GM23338 (cell line): ENCODE results near the gene CYBA. TPM values are rescaled to one million over a fixed set of nuclear protein-coding genes. Genes with fewer than 3 reads are reported as not detected.

Experiments
- ATAC-seq: fragments of 200-7000 bp; cut with Tn5 transposase; 3 replicates; pipeline ENCODE4 v1.9.1; 2020
- DNase-seq: peaks from one replicate; pipeline ENCODE4 v3.0.0-alpha.2; 2015; ENCODE audit warnings: low spot score
- H2AFZ ChIP-seq: fragments of 200-600 bp; sonication (generic); 2 replicates; pipeline ENCODE4 v1.8.0; 2016; ENCODE audit warnings: antibody characterized with exemption, mild to moderate bottlenecking, moderate library complexity
- H3F3A ChIP-seq: fragments of 200-600 bp; sonication (generic); replicated peaks from 2 replicates; pipeline ENCODE4 v1.8.0; 2017; ENCODE audit warnings: antibody characterized with exemption, mixed run types, low read depth
- H3K27ac ChIP-seq: fragments of 200-600 bp; sonication (generic); 2 replicates; pipeline ENCODE4 v1.6.1; 2016; ENCODE audit warnings: low read depth
- H3K27me3 ChIP-seq: fragments of 200-600 bp; sonication (generic); 2 replicates; pipeline ENCODE4 v1.8.0; 2016; ENCODE audit warnings: mild to moderate bottlenecking, mixed run types, moderate library complexity; ENCODE audit not compliant: insufficient read depth
- H3K36me3 ChIP-seq: fragments of 200-600 bp; sonication (generic); 2 replicates; pipeline ENCODE4 v1.8.0; 2016; ENCODE audit warnings: mild to moderate bottlenecking; ENCODE audit not compliant: insufficient read depth
- H3K4me1 ChIP-seq: fragments of 200-600 bp; sonication (generic); 2 replicates; pipeline ENCODE4 v1.8.0; 2016; ENCODE audit warnings: mild to moderate bottlenecking, moderate library complexity; ENCODE audit not compliant: insufficient read depth
- H3K4me2 ChIP-seq: fragments of 200-600 bp; sonication (generic); 2 replicates; pipeline ENCODE4 v1.7.1; 2017; ENCODE audit warnings: mixed run types
- H3K4me3 ChIP-seq: fragments of 200-600 bp; sonication (generic); 2 replicates; pipeline ENCODE4 v1.6.1; 2016; ENCODE audit warnings: mixed run types
- H3K79me2 ChIP-seq: fragments of 200-600 bp; sonication (generic); replicated peaks from 2 replicates; pipeline ENCODE4 v1.8.0; 2017; ENCODE audit warnings: mild to moderate bottlenecking; ENCODE audit not compliant: insufficient read depth
- H3K9me2 ChIP-seq: fragments of 200-600 bp; sonication (generic); 2 replicates; pipeline ENCODE4 v1.8.0; 2017; ENCODE audit not compliant: insufficient read depth
- H4K20me1 ChIP-seq: fragments of 200-600 bp; sonication (generic); replicated peaks from 2 replicates; pipeline ENCODE4 v1.8.0; 2017; ENCODE audit warnings: mild to moderate bottlenecking; ENCODE audit not compliant: insufficient read depth
- H3K27ac Mint-ChIP-seq: 2 replicates; pipeline ENCODE4 v1.8.0; 2020; ENCODE audit warnings: inconsistent platforms, mild to moderate bottlenecking, moderate library complexity, mixed read lengths
- H3K27me3 Mint-ChIP-seq: 3 replicates; pipeline ENCODE4 v1.8.0; 2022; ENCODE audit warnings: low read depth, mild to moderate bottlenecking, moderate library complexity, mixed read lengths, inconsistent platforms; ENCODE audit not compliant: insufficient read depth, poor library complexity
- H3K36me3 Mint-ChIP-seq: 3 replicates; pipeline ENCODE4 v1.8.0; 2021; ENCODE audit warnings: low read depth, mild to moderate bottlenecking, inconsistent platforms, moderate library complexity, mixed read lengths
- H3K4me1 Mint-ChIP-seq: 3 replicates; pipeline ENCODE4 v1.8.0; 2020; ENCODE audit warnings: mild to moderate bottlenecking, inconsistent platforms, mixed read lengths
- H3K4me3 Mint-ChIP-seq: 3 replicates; pipeline ENCODE4 v1.8.0; 2021; ENCODE audit warnings: moderate library complexity, mild to moderate bottlenecking, inconsistent platforms, mixed read lengths
- H3K9me3 Mint-ChIP-seq: 3 replicates; pipeline ENCODE4 v1.8.0; 2020; ENCODE audit warnings: moderate library complexity, mild to moderate bottlenecking, inconsistent platforms, mixed read lengths
- ETS1 ChIP-seq: IDR thresholded peaks from 2 replicates; pipeline ENCODE4 v1.6.1; 2016; ENCODE audit warnings: antibody characterized with exemption
- JUNB ChIP-seq: IDR thresholded peaks from one replicate; pipeline ENCODE4 v1.6.1; 2016; ENCODE audit warnings: antibody characterized with exemption; ENCODE audit not compliant: unreplicated experiment
- NANOG ChIP-seq: IDR thresholded peaks from 2 replicates; pipeline ENCODE4 v1.6.1; 2016; ENCODE audit warnings: antibody characterized with exemption, borderline replicate concordance
- POLR2AphosphoS5 ChIP-seq: IDR thresholded peaks from 2 replicates; pipeline ENCODE4 v1.6.1; 2016; ENCODE audit warnings: antibody characterized with exemption, low read depth
- ZNF331 ChIP-seq: fragments of 250-450 bp; sonication (Bioruptor Pico); IDR thresholded peaks from 2 replicates; pipeline ENCODE4 v1.5.0; 2020; ENCODE audit warnings: low read depth, mild to moderate bottlenecking, moderate library complexity
- ZNF462 ChIP-seq: fragments of 250-450 bp; sonication (Bioruptor Pico); IDR thresholded peaks from 2 replicates; pipeline ENCODE4 v1.5.0; 2020; ENCODE audit warnings: mild to moderate bottlenecking, moderate library complexity
- polyA plus RNA-seq: library from polyadenylated mRNA; unstranded; fragments of >200 nt; fragmentation: Nextera tagmentation; extraction: Ambion mirVana; gene quantifications from 2 replicates; pipeline ENCODE4 v1.2.1, GENCODE V29; 2016
- total RNA-seq: library from RNA; depleted of rRNA; stranded (reverse); fragments of >200 nt; shearing (Covaris generic); gene quantifications from 2 replicates; pipeline ENCODE4 v1.2.3, GENCODE V29; 2014

The CYBA gene
- total and polyA plus RNA-seq, 2 experiments from 2014 or later: 275 to 281 TPM

- TF ChIP-seq NANOG: no peak
- TF ChIP-seq ZNF462: no peak
- TF ChIP-seq ETS1: no peak
- TF ChIP-seq POLR2AphosphoS5: no peak
- no peak for TF ChIP-seq ZNF331
Measured at GRCh38 chr16:88651276-88651988, 579 bp upstream of the CYBA start (continued).

GRCh38 chr16:88649924-88650748, 717 bp downstream of the CYBA start:
- Histone ChIP-seq H3K4me2 (peak overlapping the region; percentile 98), H4K20me1 (peaks cover 7% of the 10 kb centered on the region; the same call in 1 of the 2 replicates), H3K9me2 (no peaks in the 10 kb centered on the region), H3K4me1 (peaks cover 11% of the 10 kb centered on the region; the same call in 1 of the 2 replicates), H3K27ac (peak overlapping the region; percentile 45; the same call in 1 of the 2 replicates), H3K4me3 (peak overlapping the region; percentile 96), H3F3A (0 out of 2 replicates have a peak, but pooled peaks cover 4% of the 10 kb centered on the region), H3K79me2 (peaks cover 14% of the 10 kb centered on the region; the same call in 1 of the 2 replicates), H3K27me3 (no peaks in the 10 kb centered on the region), H3K36me3 (no peaks in the 10 kb centered on the region; the same call in 1 of the 2 replicates), H2AFZ (no peak overlapping the region)
- peaks cover 5% of the 10 kb centered on the region for H3K27me3 Mint-ChIP-seq
- DNase-seq (peak; percentile 64), ATAC-seq (peak; percentile 35)
- no peak for TF ChIP-seq JUNB
- TF ChIP-seq ZNF462: no peak
- H3K36me3 Mint-ChIP-seq: peaks cover 18% of the 10 kb centered on the region
- peaks cover 8% of the 10 kb centered on the region; the same call in 2 of the 3 replicates for H3K4me1 Mint-ChIP-seq
- H3K27ac Mint-ChIP-seq: peak overlapping the region; percentile 44
- peak overlapping the region; percentile 87 for H3K4me3 Mint-ChIP-seq
- no peaks in the 10 kb centered on the region for H3K9me3 Mint-ChIP-seq
